T-helper 22 cell (primary cell): ENCODE measurements around the gene CST4.
"Not testable (repeated sequence)": the region's sequence is repeated elsewhere in the genome, so short reads cannot be mapped to it uniquely, and the experiment has no call there.

Source experiments
- DNase-seq: peaks from one replicate; pipeline ENCODE4 v3.0.0-alpha.2; 2020; ENCODE audit warnings: low read depth

Gene CST4

DNA sequence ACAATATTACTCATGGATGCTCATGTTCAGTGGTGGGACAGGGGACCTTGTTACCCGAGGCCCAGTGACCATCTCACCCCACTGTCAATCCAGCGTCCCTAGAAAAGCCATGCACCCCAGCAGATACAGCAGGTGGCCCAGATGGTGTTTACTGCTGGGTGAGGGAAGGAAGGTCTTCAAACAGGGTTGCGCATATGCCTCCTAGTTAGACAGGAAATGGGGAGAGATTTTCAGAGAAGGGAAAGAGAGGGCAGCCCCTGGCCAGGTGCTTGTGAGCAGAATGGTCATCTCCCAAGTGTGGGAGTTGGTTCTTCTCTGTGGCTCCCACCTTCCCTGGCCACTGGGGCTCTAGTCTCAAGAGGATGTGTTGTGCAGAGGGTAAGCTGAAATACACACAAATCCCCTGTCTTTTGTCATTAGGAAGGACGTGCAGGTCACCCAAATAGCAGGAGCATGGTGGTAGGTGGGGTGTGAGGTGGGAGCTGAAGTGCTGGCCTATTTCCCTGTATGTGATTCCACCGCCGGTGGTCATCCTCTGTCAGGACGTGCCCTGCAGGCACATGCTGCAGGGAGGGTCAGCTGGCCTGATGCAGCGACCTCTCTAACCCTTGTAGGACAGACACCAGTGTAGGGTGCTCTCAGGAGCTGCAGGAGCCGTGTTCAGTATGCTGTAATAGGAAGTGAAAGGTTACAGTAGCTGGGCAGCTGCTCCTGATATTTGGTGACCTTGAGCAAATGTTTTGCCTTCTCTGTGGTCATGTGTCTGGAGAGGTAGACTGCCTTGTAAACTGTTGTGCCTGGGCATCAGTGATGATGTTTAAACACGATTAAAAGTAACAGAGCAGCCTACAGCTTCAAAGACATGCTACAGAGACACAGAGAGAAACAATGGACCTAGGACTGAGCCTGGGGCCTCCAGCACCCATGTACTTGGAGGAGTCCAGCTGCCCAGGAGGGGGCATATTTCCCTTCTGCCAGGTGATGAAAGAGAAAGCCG, 47.9 kb downstream of the CST4 start:
- DNase-seq: no peak

DNA sequence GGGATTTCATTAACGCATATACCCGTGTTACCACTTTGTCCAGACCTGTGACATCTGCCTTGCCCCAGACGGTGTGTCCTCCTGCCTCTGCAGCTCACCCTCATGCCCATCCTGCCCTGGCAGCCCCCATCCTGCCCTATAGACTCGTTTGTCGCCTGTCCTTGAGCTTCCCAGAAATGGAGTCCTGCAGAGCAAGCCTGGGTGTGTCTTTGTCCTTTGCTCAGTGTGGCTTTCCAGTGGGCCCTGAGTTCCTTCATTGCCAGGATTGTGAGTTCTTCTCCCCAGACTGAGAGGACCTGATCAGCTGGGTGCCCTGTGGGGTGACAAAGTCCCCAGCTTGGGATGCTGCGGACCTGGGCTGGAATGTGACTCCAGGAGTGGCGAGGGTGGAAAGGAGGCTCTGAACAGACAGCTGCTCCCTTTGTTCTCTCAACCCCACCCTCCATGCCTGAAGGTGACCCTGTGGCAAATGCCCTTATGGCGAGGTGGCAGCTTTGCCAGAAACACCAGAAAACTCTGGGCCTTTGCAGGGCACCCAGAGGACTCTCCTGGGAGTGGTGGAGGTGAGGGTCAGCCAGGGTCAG, 48.7 kb downstream of the CST4 start:
- DNase-seq: no peak

GRCh38 chr20:23639490-23639958, 49.3 kb downstream of the CST4 start:
- no peak for DNase-seq

GRCh38 chr20:23638309-23638708, 50.5 kb downstream of the CST4 start:
- DNase-seq: no peak

GRCh38 chr20:23637282-23638221, 51.3 kb downstream of the CST4 start, which contains the start of gene CST3:
Gene CST3 (minus strand): TSS chr20:23637955. CDS start chr20:23637862, 93 bp downstream.
- DNase-seq: no peak

DNA sequence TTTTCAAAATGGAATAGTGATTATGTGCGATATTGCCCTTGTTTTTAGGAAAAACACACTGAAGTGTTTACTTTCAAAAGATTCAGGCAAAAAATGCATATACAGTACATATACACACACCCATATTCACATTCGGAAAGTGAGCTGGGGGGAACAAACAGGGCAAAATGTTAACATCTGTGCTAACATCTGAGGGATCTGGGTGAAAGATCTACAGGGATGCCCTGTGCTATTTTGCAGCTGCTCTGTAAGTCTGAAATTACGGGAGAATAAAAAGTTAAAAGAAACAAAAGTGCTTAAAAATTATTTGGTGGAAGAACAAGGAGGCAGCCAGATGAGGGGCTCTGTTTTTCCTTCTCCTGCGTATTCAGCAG, 51.9 kb downstream of the CST4 start:
- DNase-seq: no peak

DNA sequence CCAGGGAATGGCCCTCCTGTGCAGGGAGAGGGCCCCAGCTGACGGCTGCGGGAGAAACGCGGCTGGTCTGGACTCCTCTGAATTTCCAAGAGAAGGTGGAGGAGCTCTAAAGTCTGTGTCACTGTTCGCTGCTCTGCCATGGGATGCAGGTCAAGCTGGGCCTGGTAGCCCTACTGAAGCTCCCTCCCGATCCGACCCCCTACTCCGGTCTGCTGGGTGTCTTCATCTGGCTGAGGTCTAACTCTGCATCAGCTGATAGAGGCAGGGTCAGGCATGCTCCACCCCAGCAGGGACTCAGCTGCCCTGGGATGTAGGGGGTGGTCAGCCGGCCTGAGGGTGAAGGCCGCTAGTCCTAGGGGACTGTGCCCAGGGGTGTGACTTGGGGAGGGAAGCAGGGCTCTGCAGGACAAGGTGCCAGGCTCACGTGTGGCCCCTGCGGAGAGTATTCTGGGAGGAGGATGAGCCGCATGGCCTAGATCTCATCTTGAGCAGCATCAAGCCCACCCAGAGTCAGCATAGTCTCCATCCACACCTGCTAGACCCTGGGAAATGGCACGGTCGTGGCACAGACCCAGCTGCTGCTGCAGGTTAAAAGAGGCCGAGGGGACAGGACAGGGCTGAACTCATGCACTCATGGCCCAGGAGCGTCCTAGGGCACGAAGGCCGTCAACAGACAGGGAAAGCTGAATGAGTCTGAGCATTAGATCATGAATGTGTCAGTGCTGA, 52.5 kb downstream of the CST4 start:
- no peak for DNase-seq

DNA sequence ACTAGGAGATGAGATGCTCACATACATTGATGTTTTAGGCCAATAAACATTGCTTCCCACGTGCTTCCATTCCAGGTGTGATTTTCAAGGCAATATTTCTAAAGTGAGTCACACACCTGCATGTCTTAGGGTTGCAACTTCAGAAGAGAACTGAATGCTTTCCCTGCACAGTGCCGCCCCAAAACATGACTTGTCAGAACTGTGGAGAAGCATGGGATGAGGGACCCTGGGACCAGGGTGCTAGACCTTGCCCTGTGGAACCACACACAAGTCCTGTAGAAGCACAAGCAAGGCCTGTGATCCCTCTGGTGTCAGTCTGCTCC, 53.1 kb downstream of the CST4 start:
- DNase-seq: not testable (repeated sequence)
